GM19023 (cell line): ENCODE measurements around the gene GABRG1.

Experiments used
- ATAC-seq: cut with Tn5 transposase; IDR thresholded peaks from one replicate; pipeline ENCODE4 v1.9.1; 2021; ENCODE audit warnings: mild to moderate bottlenecking, moderate library complexity; ENCODE audit not compliant: unreplicated experiment

GABRG1 gene

GRCh38 chr4:46123913-46124755 lies at the start of gene GABRG1:
GABRG1 (minus strand) TSS chr4:46124054; CDS start chr4:46123913, 141 bp downstream.
- no peak for ATAC-seq

DNA sequence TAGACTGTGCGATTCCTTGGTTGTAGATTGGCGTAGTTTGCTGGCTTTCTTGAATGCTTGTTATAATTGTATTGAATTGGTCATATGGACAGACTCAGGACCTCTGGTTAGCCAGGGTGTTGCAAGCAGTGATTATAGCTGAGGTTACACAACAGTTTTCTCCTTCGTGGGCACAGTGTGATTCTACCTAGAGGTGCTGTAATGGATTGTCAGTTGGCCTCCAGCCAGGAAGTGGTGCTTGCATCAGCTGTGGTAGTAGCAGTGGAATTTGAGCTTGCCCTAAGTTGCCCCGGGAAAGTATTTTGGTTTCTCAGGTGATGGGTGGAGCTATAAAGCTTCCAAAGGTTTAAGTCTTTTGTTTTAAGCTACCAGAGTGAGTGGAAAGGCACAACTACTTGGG lies 23.1 kb upstream of the GABRG1 start:
- ATAC-seq = no peak

DNA sequence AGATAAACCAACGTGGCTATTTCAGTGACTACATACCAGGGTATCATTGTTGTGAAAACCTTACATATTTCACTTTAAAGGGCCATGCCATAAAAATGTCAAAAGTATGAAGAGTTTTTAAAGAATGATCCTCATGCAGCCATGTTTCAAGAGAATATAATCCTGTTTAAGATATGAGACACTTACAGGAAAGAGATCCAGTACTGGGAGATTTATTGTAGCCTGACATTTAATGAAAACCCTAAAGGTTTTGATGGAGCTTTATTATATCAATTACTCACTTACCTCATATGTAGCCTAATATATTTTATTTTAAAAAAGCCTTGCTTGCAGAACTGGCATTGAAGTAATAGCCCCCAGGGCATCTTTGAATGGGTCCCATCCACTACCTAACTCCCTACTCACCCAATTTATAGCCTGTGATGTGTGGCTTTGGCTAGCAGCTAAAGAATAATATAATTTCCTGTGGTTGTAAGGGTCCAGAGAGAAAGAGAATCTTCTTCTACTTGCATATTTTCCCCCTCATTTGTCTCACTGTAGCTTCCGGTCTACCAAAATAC lies 7.7 kb upstream of the GABRG1 start:
- no peak for ATAC-seq

DNA sequence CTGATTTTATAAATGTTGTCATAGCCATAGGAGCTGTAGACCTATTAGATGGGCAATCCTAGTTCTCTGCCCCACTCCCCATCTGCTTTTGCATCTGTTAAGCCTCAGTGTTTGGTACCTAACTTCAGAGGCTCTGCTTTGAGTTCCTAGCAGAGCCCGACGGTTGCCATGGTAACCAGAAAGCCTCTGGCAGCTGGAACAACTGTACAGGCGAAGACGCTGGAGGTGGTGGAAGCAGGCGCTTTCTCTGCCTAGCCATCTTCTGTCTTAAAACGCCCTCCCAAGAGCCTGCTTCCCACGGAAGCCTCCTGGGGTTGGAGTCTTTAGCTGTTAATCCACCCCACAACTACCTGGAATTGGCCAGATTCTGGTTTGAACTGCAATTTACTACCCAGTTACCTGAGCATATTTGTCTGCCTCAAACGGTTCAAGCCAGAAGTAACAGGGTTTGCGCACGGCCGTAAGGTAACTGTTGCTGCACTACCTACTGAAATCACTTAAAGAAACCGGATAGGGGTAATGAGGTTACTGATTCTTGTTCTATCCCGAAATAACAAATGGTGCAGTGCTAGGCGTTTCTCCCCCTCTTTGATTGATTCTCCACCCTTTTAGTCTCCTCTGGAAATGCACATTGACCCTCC lies 1.0 kb upstream of the GABRG1 start:
- ATAC-seq = no peak

DNA sequence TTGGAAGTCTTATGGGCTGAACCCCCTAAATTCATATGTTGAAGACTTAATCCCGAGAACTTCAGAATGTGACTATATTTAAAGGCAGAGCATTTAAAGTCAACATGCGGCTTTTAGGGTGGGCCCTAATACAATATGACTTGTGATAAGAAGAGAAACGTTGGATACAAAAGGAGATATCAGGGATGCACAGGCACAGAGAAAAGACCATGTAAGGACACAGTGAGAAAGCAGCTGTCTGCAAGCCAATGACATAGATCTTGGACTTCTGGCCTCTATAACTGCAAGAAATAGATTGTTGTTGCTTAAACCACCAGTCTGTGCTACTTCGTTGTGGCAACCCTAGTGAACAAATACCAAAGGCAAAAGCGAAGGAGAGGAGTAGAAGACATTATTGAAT lies 42.2 kb downstream of the GABRG1 start:
- ATAC-seq = no peak

DNA sequence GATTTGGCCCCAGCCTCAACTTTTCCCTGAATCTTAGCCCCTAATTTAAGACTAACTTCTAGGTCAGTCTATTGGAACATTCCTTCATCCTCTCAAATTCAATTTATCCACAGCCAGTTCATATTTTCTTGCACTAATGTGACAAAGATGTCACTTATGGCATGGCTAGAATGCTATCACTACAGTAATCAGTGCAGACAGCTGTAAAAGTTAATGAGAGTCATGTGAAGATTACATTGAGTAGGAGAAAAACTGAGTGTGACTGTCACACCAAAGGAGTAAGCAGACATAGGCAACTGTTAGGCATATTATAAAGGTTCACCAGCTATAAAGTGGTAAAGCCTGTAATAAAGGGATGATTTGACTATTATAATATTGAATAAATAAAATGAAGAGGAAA lies 42.6 kb downstream of the GABRG1 start:
- ATAC-seq = no peak

GRCh38 chr4:46073778-46074177 lies 50.1 kb downstream of the GABRG1 start:
- ATAC-seq = no peak

DNA sequence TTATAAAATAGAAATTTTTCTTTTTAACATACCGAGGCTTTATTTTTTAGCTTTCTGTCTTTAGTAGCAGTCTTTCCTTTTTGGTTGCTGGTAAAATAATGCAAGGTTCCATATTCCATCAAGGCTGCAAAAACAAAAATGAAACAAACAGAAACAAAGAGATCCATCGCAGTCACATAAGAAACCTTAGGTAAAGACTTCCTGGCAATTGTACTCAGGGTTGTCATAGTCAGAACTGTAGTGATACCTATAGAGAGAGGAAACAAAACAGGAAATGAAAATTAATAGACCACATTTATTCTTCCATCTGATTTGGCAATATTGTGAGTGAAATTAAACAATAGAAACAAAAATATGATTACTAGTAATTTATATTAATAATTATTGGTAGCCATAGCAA lies 72.5 kb downstream of the GABRG1 start:
- ATAC-seq = no peak

- ATAC-seq = no peak
These were observed 91.8 kb downstream of the GABRG1 start for GRCh38 chr4:46032056-46032455.

GRCh38 chr4:46016306-46016705 lies 107.5 kb downstream of the GABRG1 start:
- ATAC-seq = no peak

GRCh38 chr4:45992728-45993127 lies 131.1 kb downstream of the GABRG1 start:
- ATAC-seq = no peak

- no peak for ATAC-seq
These were observed 134.1 kb downstream of the GABRG1 start for GRCh38 chr4:45989775-45990174.

DNA sequence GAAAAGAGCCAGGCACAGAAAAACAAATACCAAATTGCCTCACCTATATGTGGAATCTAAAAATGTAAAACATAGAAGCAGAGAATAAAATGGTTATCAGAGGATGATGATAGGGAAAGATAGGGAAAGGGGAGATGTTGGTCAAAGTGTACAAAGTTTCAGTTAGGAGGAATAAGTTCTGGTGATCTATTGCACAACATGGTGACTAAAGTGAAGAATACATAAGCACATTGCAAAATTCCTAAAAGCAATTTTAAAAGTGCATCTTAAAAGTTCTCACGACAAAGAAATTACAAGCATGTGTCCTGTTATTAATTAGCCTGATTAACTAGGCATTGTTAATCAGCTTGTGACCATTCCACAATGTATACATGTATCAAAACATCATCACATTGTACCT lies 136.0 kb downstream of the GABRG1 start:
- no peak for ATAC-seq
